ENCODE data around the gene CFTR.

- TF ChIP-seq CTCF (IDR thresholded peaks at IDR 0.05) (no peak), POLR2A (IDR thresholded peaks at IDR 0.05) (no peak)
These were observed 5.3 kb downstream of the CFTR start for GRCh38 chr7:117485118-117485620.
